ENCODE measurements around the gene ASB7.

- TF ChIP-seq CTCF (conservative IDR thresholded peaks at IDR 0.05 in 1 of 2, IDR thresholded peaks at IDR 0.05 in 1 of 2; ENCODE audit: extremely low read depth in 1 of 2, insufficient read depth in 1 of 2, low read depth in 1 of 2, low read length in 2 of 2) (no peak), EZH2 (IDR thresholded peaks at IDR 0.05; ENCODE audit: borderline replicate concordance, low read length) (no peak)
Measured at GRCh38 chr15:100680726-100681125, 78.3 kb downstream of the ASB7 start.
